Calu3 (cell line): ENCODE results near the gene KIF17. TPM values are rescaled to one million over a fixed set of nuclear protein-coding genes. Genes with fewer than 3 reads are reported as not detected.

ENCODE experiments used
- BruUV-seq: library from RNA; stranded (reverse); fragments of 400-500 nt; replicated peaks from 2 replicates; lab custom pipeline; 2021; lab: Mats Ljungman, UMichigan
- CTCF ChIA-PET: fragments of 300-600 bp; sonication (Branson Sonifier 250); formaldehyde crosslinking; loops from one replicate; lab custom pipeline; 2022; ENCODE audit warnings: antibody characterized with exemption; lab: Charles Lee
- DNase-seq: peaks from one replicate; pipeline ENCODE4 v3.0.0; 2022
- H3K27ac Mint-ChIP-seq: one replicate; pipeline ENCODE4 v1.8.0; 2022; ENCODE audit warnings: mixed read lengths; ENCODE audit not compliant: unreplicated experiment
- H3K27me3 Mint-ChIP-seq: one replicate; pipeline ENCODE4 v1.8.0; 2022; ENCODE audit warnings: mixed read lengths; ENCODE audit not compliant: unreplicated experiment
- H3K36me3 Mint-ChIP-seq: one replicate; pipeline ENCODE4 v1.8.0; 2022; ENCODE audit warnings: mild to moderate bottlenecking, moderate library complexity, mixed read lengths; ENCODE audit not compliant: insufficient read depth, unreplicated experiment
- H3K4me1 Mint-ChIP-seq: one replicate; pipeline ENCODE4 v1.8.0; 2022; ENCODE audit warnings: mild to moderate bottlenecking, low read depth, mixed read lengths; ENCODE audit not compliant: unreplicated experiment
- H3K4me3 Mint-ChIP-seq: one replicate; pipeline ENCODE4 v1.8.0; 2022; ENCODE audit warnings: mild to moderate bottlenecking, low read depth, moderate library complexity, mixed read lengths; ENCODE audit not compliant: unreplicated experiment
- H3K9me3 Mint-ChIP-seq: one replicate; pipeline ENCODE4 v1.8.0; 2022; ENCODE audit warnings: low read depth, mixed read lengths; ENCODE audit not compliant: unreplicated experiment
- CTCF ChIP-seq: fragments of 200-600 bp; IDR thresholded peaks from one replicate; pipeline ENCODE4 v1.8.0; 2022; ENCODE audit warnings: antibody characterized with exemption; ENCODE audit not compliant: unreplicated experiment
- intact Hi-C: fragments of 100-400 bp; cut with micrococcal nuclease; formaldehyde crosslinking; loops from one replicate; pipeline ENCODE4 v1.10.0; 2022; ENCODE audit not compliant: unreplicated experiment
- total RNA-seq: library from RNA; stranded (reverse); gene quantifications from 2 replicates; pipeline ENCODE4 v1.2.3, GENCODE V29; 2022

The KIF17 gene
- total RNA-seq, 1 experiment from 2014 or later: not detected

- peaks cover 21% of the 10 kb centered on the region for H3K36me3 Mint-ChIP-seq
- no peak overlapping the region for H3K4me3 Mint-ChIP-seq
- no peak overlapping the region for H3K27ac Mint-ChIP-seq
- DNase-seq: no peak
- intact Hi-C loops: no loop called here
- H3K27me3 Mint-ChIP-seq: peaks cover 27% of the 10 kb centered on the region
- BruUV-seq: no TSS peak
- TF ChIP-seq CTCF: no peak
- CTCF ChIA-PET: no interaction called here
- peaks cover 6% of the 10 kb centered on the region for H3K4me1 Mint-ChIP-seq
- H3K9me3 Mint-ChIP-seq: no peaks in the 10 kb centered on the region
Measured at GRCh38 chr1:20729155-20729931, 11.5 kb upstream of the KIF17 start.

- Mint-ChIP-seq H3K27ac (no peak overlapping the region), H3K9me3 (no peaks in the 10 kb centered on the region), H3K36me3 (peaks cover 21% of the 10 kb centered on the region), H3K4me3 (no peak overlapping the region), H3K4me1 (peaks cover 6% of the 10 kb centered on the region), H3K27me3 (peaks cover 27% of the 10 kb centered on the region)
- intact Hi-C loops: no loop called here
- no peak for TF ChIP-seq CTCF
- CTCF ChIA-PET: interaction anchor here (1.0 kb wide), 1 partner anchor 32 kb away, joined by 5 read pairs; no protein-coding TSS in a partner anchor
- BruUV-seq: no TSS peak
- no peak for DNase-seq
Measured at GRCh38 chr1:20728371-20729154, 10.8 kb upstream of the KIF17 start.

- Mint-ChIP-seq H3K4me1 (peaks cover 6% of the 10 kb centered on the region), H3K27ac (no peak overlapping the region), H3K4me3 (no peak overlapping the region), H3K9me3 (no peaks in the 10 kb centered on the region), H3K27me3 (peaks cover 27% of the 10 kb centered on the region), H3K36me3 (peaks cover 16% of the 10 kb centered on the region)
- intact Hi-C loops: no loop called here
- BruUV-seq: no TSS peak
- CTCF ChIA-PET: interaction anchor here (1.0 kb wide), 1 partner anchor 31 kb away, joined by 5 read pairs; no protein-coding TSS in a partner anchor
- TF ChIP-seq CTCF: no peak
- no peak for DNase-seq
Measured at GRCh38 chr1:20727746-20728316, 10.0 kb upstream of the KIF17 start.

- no TSS peak for BruUV-seq
- no peak for TF ChIP-seq CTCF
- Mint-ChIP-seq H3K27me3 (peaks cover 27% of the 10 kb centered on the region), H3K9me3 (no peaks in the 10 kb centered on the region), H3K4me3 (no peak overlapping the region), H3K4me1 (peaks cover 6% of the 10 kb centered on the region), H3K27ac (no peak overlapping the region), H3K36me3 (peaks cover 9% of the 10 kb centered on the region)
- intact Hi-C loops: no loop called here
- CTCF ChIA-PET: interaction anchor here (1.0 kb wide), 1 partner anchor 30 kb away, joined by 5 read pairs; no protein-coding TSS in a partner anchor
- DNase-seq: no peak
Measured at GRCh38 chr1:20726932-20727745, 9.3 kb upstream of the KIF17 start.
